Ramos (cell line): ENCODE results near the gene NAGLU.
"Not testable (repeated sequence)": the region's sequence is repeated elsewhere in the genome, so short reads cannot be mapped to it uniquely, and the experiment has no call there.

Source experiments
- in situ Hi-C: fragments of 300-500 bp; cut with MboI; formaldehyde crosslinking; loops from one replicate; pipeline ENCODE4 v1.14.3; 2022; ENCODE audit warnings: low sequenced_read_pairs; ENCODE audit not compliant: unreplicated experiment

The NAGLU gene

DNA sequence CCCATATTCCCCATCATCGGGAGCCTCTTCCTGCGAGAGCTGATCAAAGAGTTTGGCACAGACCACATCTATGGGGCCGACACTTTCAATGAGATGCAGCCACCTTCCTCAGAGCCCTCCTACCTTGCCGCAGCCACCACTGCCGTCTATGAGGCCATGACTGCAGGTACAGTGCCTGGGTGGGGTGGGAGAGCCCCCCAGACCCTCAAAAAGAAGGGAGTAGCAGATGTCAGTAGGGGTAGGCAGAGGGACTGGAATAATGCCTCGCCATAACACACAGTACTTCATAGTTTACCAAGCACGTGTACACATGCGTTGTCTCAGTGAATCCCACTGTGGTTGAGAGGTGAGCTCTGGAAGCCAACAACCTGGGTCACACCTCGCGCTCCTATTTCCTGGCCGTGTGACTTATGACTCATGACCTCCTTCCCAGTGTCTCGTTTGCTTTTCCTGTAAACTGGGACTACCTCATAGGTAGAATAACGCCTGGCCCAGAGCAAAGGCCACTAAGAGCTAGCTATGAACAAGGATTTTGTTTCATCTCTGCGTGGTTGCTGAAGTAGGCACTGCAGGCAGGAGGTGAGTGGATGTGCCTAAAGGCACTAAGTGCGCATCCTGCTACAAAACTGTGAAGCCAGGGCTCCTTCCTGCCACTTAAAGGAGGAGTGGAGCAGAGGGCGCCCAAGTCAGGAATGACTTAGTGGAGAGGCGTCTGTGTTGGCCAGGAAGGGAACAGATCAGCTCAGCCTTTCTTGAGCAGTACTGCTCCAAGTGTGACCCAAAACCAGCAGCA is 5.2 kb downstream of the NAGLU start:
- in situ Hi-C loops: no loop called here

DNA sequence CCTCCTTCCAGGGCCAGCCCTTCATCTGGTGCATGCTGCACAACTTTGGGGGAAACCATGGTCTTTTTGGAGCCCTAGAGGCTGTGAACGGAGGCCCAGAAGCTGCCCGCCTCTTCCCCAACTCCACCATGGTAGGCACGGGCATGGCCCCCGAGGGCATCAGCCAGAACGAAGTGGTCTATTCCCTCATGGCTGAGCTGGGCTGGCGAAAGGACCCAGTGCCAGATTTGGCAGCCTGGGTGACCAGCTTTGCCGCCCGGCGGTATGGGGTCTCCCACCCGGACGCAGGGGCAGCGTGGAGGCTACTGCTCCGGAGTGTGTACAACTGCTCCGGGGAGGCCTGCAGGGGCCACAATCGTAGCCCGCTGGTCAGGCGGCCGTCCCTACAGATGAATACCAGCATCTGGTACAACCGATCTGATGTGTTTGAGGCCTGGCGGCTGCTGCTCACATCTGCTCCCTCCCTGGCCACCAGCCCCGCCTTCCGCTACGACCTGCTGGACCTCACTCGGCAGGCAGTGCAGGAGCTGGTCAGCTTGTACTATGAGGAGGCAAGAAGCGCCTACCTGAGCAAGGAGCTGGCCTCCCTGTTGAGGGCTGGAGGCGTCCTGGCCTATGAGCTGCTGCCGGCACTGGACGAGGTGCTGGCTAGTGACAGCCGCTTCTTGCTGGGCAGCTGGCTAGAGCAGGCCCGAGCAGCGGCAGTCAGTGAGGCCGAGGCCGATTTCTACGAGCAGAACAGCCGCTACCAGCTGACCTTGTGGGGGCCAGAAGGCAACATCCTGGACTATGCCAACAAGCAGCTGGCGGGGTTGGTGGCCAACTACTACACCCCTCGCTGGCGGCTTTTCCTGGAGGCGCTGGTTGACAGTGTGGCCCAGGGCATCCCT is 7.4 kb downstream of the NAGLU start:
- in situ Hi-C loops: no loop called here

DNA sequence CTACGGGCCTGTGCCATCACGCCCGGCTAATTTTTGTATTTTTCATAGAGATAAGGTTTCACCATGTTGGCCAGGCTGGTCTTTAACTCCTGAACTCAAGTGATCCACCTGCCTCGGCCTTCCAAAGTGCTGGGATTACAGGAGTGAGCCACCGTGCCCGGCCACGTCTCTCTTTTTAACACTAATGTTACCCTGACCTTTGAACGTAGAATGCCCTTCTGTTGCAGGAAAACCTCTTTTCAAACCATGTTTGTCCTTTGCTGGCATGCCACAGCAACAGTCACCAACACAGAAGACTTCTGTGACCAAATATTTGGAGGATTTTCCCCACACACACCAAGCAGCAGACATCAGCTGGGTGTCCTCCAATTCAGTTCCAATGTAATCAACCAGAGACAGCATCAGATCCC is 8.8 kb downstream of the NAGLU start:
- in situ Hi-C loops: no loop called here

DNA sequence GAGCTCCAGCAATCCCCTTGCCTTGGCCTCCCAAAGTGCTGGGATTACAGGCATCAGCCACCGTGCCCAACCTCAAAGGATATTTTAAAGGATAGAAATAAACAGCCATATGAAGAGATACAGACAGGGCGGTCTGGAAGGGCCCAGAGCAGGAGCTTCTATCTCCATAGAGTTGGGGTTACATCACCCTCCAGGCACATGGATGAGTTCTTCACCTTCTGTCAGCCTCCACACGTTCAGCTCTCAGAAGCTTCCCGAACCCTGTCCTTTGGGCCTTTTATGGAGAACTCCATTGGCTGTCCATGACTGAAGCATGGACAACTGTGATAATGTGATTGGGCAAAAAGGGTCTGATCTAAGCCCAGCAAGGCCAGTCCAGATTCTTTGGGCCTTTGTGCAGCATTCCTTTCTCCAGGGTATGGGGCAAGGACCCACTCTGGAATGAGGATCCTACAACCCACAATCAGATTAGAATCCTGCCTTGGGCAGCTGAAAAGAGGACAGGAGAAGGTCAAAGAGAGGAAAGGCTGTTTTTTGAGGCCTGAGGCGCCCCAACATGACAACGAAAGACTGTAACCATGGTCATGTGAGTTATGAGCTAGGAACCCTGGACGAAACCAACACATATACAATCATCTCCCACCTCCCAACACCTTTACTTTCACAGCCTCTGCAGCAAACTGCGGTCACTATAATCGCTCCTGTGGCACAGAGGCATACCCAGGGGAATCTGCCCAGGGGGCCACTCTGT is 9.9 kb downstream of the NAGLU start:
- in situ Hi-C loops: not testable (repeated sequence)

DNA sequence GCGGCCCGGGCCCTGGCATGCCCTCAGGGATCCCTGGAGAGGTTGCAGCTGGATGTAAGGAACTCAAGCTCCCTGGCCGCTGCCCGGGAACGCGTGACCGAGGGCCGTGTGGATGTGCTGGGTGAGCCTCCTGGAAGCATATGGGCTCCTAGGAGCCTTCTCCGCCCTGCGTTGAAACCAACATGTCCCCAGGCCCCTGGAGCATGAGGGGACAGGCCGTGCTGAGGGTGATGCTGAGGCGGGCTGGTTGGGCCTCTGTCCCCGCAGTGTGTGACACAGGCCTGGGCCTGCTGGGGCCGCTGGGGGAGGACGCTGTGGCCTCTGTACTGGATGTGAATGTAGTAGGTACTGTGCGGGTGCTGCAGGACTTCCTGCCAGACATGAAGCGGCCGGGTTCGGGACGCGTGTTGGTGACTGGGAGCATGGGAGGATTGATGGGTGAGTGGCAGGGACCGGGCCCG is 11.0 kb downstream of the NAGLU start:
- in situ Hi-C loops: no loop called here

DNA sequence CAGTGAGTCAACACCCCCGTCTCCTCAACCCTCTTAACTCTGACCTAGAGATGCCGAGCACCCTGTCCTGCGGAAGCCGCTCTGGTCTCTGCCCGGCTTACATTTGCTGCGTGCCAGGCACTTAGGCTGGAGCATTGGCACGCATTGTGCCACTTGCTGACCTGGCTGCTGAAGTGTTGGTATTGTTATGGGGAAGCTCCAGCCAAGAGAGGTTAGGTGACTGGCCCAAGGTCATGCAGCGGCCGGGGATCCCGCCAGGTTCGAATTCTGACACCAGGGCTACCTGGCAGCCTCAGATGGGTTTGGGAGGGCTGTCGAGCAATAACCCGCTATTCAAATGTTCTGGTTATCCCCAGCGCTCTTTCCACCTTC is 11.6 kb downstream of the NAGLU start:
- in situ Hi-C loops: no loop called here

DNA sequence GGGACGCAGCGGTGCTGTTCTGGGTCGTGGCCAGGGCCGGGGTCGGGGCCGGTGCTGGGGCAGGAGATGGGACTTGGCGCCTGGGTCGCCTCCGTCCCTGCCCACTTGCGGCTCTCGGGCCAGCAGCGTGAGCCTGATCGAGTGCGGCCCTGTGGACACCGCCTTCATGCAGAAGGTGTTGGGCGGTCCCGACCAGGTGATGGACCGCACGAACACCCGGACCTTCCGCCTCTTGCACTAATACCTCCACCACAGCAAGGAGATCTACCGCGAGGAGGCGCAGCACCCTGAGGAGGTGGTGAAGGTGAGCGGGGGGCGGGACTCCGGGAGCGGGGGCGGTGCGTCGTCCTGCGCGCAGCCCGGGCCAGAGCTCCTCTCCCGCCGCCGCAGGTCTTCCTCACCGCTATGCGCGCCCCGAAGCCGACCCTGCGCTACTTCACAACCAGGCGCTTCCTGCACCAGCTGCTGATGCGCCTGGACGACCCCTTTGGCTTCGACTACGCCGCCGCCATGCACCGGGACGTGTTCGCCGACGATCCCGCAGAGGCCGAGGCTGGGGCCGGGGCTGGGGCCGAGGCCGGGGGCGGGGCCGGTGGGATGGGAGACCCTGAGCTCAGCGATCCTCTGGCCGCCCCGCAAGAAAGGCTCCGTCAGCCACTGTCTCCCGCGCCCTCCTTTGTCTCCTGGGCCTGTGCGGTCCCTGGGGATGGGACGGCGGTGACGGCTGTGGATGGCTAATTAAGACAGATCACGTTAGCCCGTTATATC is 12.2 kb downstream of the NAGLU start:
- in situ Hi-C loops: no loop called here

DNA sequence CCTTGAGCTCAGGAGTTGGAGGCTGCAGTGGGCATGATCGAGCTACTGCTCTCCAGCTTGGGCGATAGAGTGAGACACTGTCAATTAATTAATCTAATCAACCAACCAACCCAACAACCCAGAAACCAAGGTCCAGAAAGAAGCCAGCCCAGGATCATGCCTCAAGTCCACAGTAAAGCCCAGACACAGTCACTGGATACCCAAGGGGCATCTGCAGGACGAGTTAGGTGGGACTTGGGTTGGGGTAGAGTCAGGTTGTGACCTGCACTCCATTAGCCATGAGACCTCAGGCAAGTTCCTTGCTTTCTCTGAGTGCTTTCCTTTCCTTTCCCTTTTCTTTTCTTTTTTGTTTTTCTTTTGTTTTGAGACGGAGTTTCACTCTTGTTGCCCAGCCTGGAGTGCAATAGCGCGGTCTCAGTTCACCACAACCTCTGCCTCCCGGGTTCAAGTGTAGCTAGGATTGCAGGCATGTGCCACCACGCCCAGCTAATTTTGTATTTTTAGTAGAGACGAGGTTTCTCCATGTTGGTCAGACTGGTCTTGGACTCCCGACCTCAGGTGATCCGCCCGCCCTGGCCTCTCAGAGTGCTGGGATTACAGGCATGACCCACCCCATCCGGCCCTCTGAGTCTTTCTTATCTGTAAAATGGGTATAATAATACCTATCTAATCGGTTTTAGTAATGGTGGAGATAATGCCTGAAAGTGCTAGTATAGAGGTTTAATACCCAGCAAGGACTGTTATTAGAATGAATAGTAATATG is 13.1 kb downstream of the NAGLU start:
- in situ Hi-C loops: no loop called here

DNA sequence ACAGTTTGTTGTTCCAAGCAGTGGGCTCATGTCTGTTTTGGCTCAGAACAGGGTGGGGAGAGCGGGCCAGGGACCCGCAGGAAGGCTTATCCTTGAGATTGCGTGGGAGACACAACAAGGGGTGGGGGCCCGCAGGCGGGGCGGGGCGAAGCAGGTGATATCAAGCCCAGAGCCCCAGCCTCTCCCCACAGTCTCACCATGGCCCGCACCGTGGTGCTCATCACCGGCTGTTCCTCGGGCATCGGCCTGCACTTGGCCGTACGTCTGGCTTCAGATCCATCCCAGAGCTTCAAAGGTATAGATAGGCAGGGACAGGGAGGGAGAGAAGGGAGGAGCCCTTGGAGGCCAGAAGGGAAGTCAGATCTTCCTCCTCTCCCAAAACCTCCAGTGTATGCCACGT is 16.7 kb downstream of the NAGLU start, which contains the start of gene HSD17B1:
TSS of gene HSD17B1 (plus strand) at position 188 of the 400 bp plus-strand sequence. CDS start at position 199, 11 bp downstream.
- in situ Hi-C loops: not testable (repeated sequence)

DNA sequence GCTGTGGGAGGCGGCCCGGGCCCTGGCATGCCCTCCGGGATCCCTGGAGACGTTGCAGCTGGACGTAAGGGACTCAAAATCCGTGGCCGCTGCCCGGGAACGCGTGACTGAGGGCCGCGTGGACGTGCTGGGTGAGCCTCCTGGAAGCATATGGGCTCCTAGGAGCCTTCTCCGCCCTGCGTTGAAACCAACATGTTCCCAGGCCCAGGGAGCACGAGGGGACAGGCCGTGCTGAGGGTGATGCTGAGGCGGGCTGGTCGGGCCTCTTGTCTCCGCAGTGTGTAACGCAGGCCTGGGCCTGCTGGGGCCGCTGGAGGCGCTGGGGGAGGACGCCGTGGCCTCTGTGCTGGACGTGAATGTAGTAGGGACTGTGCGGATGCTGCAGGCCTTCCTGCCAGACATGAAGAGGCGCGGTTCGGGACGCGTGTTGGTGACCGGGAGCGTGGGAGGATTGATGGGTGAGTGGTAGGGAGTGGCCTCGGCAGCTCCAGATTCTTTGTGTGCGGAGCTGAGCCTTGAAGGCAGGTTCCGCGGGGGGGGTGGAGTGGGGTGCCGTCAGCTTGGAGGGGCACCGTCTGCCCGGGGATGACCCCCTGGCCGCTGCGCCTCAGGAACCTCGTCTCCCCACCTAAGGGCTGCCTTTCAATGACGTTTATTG is 17.2 kb downstream of the NAGLU start:
- in situ Hi-C loops: no loop called here

DNA sequence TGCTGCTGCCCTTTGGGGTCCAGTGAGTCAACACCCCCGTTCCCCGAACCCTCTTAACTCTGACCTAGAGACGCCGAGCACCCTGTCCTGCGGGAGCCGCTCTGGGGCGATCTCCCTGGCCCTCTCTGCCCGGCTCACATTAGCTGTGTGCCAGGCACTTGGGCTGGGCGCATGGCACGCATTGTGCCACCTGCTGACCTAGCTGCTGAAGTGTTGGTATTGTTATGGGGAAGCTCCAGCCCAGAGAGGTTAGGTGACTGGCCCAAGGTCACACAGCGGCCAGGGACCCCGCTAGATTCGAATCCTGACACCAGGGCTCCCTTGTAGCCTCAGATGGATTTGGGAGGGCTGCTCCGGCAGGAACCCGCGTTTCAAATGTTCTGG is 17.8 kb downstream of the NAGLU start:
- in situ Hi-C loops: no loop called here

DNA sequence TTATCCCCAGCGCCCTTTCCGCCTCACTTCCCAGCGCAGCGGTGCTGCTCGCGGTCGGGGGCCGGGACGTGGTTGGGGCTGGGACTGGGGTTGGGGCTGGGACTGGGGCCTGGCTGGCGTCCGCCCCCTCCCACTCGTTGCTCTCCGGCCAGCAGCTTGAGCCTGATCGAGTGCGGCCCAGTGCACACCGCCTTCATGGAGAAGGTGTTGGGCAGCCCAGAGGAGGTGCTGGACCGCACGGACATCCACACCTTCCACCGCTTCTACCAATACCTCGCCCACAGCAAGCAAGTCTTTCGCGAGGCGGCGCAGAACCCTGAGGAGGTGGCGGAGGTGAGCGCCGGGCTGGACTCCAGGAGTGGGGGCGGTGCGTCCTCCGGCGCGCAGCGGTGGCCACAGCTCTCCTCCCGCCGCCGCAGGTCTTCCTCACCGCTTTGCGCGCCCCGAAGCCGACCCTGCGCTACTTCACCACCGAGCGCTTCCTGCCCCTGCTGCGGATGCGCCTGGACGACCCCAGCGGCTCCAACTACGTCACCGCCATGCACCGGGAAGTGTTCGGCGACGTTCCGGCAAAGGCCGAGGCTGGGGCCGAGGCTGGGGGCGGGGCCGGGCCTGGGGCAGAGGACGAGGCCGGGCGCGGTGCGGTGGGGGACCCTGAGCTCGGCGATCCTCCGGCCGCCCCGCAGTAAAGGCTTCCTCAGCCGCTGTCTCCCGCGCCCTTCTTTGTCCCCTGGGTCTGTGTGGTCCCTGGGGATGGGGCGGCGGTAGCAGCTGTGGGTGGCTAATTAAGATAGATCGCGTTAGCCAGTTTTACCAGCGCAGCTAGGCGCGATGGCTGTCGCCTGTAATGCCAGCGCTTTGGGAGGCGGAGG is 18.4 kb downstream of the NAGLU start:
- in situ Hi-C loops: no loop called here

DNA sequence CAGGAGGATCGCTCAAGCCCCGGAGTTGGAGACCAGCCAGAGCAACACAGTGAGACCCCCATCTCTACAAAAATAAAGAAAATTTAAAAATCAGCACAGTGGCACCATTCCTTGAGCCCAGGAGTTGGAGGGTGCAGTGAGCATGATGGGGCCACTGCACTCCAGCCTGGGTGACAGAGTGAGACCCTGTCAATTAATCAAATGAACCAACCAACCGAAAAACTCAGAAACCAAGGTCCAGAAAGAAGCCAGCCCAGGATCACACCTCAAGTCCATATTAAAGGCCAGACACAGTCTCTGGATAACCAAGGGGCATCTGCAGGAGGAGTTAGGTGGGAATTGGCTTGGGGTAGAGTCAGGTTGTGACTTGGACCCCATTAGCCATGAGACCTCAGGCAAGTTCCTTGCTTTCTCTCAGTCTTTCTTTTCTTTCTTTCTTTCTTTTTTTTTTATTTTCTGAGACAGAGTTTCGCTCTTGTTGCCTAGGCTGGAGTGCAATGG is 19.1 kb downstream of the NAGLU start:
- in situ Hi-C loops: no loop called here

DNA sequence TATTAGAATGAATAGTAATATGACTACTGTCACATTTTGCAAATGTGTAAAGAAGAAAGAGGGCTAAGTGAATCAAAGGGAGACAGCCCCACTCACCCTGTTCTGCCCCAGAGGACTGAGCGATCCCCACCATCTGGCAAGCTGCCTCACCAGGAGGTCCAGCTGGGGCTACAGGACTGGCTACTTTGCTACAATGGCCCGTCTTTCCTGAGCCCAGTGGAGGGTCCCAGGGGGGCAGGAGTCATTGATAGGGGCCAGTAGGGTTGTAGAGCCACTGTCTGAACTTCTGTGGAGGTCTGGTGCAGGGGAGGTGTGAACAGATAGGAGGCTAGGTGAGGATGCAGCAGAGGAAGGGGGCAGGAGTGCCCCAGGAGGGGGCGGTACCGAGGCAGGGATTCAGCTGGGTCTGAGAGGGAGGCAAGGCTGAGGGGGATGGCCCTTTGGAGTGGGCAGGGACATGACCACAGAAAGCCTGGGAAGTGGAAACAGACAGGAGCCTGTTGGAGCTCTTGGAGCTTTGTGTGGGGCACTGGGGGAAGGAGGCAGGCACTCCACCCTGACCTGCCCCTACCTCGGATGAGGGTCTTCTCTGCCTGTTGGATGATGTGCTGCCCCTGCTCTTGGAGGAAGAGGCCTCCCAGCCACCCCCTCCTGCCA is 20.0 kb downstream of the NAGLU start:
- in situ Hi-C loops: not testable (repeated sequence)

DNA sequence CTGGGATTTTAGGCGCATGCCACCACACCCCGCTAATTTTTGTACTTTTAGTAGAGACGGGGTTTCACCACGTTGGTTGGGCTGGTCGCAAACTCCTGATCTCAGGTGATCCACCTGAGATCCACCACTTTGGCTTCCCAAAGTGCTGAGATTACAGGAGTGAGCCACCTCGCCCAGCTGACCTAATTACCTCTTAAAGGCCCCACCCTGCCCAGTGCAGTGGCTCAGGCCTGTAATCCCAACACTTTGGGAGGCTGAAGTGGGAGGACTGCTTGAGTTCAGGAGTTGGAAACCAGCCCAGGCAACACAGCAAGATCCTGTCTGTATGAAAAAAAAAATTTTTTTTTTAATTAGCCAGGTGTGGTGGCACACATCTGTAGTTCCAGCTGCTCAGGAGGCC is 23.0 kb downstream of the NAGLU start:
- in situ Hi-C loops: no loop called here

DNA sequence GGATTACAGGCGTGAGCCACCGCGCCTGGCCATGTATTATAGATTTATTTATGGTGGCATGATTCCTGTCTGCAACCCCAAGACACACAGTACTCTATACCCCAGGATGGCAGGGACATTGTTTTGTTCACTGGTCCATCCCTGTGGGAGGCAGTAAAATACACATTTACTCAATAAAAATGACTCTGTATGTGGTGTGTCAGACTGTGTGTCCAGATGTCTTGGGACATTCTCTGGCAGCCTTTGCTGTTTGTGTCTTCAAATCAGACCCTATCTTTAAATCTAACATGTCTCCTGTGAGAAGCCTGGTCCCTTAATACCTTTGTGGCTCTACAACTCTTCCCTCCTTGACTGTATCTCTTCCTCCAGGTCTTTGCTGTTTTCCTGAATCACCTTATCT is 24.2 kb downstream of the NAGLU start:
- in situ Hi-C loops: no loop called here

DNA sequence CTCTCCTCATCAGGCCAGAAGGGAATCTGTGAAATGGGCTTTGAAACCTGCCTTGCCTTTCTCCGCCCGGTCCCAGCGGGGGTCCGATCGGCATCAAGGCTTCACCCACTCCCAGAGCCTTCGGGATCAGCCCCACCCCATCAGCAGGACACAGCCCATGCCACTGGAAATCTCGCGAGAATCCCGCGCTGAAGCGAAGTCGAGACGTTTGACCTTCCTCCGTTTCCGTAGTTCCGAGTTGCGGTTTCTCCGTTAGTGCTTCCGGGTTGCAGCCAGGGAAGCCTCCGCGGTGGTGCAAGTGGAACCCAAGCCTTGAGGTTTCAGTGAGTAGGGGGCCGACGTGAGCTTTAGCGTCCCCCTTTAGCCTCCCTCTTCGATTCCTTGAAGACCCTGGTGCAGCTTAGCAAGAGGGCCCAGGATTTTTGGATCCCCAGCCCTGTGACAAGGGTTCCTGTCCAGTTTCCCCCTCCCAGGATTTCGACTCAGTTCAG is 25.9 kb downstream of the NAGLU start, which contains the start of gene COASY:
TSS of gene COASY (plus strand) at position 252 of the 491 bp plus-strand sequence. CDS start 475 bp downstream, outside the sequence.
- in situ Hi-C loops: no loop called here
